GM12874 (cell line): ENCODE data around the gene AANAT.

Source experiments
- TF ChIP-seq, protein P1 (sequence below): IDR thresholded peaks from 2 replicates; pipeline ENCODE4 v1.5.1; 2011; ENCODE audit warnings: low read depth, mild to moderate bottlenecking, control low read depth, low read length, moderate library complexity; ENCODE audit not compliant: insufficient read depth

Gene AANAT

DNA sequence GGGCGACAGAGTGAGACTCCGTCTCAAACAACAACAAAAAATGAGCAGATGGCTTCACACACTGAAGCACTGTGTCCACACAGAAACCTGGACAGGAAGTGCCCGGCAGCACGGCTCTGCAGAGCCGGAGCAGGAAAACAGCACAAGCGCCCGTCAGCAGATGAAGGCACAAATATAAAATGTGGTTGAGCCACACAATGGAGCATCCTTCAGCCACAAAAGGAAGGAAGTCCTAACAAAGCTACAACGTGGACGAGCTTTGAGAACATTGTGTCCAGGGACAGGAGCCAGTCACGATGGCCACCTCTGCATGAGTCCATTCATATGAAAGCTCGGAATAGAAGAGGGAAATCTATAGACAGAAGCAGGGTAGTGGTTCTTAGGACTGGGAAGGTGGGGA, 18.2 kb downstream of the AANAT start:
- TF ChIP-seq, protein P1, sequence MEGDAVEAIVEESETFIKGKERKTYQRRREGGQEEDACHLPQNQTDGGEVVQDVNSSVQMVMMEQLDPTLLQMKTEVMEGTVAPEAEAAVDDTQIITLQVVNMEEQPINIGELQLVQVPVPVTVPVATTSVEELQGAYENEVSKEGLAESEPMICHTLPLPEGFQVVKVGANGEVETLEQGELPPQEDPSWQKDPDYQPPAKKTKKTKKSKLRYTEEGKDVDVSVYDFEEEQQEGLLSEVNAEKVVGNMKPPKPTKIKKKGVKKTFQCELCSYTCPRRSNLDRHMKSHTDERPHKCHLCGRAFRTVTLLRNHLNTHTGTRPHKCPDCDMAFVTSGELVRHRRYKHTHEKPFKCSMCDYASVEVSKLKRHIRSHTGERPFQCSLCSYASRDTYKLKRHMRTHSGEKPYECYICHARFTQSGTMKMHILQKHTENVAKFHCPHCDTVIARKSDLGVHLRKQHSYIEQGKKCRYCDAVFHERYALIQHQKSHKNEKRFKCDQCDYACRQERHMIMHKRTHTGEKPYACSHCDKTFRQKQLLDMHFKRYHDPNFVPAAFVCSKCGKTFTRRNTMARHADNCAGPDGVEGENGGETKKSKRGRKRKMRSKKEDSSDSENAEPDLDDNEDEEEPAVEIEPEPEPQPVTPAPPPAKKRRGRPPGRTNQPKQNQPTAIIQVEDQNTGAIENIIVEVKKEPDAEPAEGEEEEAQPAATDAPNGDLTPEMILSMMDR, result no peak

DNA sequence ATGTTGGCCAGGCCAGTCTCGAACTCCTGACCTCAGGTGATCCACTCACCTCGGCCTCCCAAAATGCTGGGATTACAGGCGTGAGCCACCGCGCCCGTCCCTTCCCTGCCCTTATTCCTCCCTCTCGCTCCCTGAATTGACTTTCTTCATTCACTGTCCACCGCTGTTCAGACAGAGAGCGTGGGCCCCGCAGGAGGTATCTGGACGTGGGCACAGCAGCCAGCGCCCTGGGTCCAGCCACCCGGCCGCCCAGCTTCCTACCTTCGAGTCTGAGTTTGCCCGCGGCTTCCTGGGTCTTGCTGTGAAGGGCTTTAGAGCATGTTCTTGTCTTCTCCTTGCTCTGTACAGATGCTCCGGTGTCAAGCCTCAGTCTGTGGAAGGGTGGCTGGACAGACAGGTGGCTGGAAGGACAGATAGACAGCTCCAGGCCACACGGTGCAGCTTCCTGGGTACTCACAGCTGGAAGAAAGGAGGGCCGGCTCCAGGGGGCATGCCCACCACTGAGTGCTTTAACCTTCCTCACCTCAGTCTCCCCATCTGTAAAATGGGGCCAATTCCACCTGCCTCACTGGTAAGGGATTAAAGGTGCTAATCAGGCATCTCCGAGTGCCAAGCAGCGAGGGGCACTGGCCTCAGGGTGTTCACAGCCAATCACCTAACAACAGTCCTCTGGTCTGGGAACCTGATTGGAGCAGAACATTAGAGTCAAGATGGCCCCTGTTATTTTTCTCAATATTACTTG, 20.2 kb downstream of the AANAT start:
- TF ChIP-seq, protein P1, result no peak

DNA sequence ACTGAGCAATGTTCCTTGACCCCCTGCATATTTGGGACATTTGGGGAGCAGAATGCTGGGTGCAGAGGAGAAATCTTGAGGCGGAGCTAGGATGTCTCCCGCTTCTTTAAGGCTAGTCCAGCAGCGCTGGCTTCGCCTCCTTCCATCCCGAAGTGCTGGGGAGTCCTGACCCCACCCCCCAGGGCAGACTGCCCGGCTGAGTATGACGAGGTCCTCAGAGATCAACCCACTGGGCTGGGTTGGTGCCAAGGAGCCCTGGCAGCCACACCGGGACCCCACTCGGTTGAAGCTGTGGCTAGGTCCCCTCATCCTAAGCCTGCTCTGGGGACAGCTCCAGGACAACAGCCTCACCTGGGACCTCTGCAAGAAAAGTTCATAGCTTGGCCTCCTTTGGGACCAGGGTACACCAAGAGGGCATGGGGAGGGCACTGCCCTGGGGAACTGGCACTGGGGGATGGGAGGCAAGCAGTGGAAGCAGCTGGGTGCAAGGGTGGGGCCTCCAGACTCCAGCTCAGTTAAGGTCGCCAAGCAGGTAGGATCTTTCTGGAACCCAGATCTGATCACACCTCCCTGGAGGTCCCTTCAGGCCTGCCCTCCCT, 22.8 kb downstream of the AANAT start:
- TF ChIP-seq, protein P1, result no peak

- TF ChIP-seq, protein P1, result no peak
Observed at GRCh38 chr17:76491271-76492122, 24.1 kb downstream of the AANAT start.

GRCh38 chr17:76492123-76492988, 25.0 kb downstream of the AANAT start:
- TF ChIP-seq, protein P1, result no peak

DNA sequence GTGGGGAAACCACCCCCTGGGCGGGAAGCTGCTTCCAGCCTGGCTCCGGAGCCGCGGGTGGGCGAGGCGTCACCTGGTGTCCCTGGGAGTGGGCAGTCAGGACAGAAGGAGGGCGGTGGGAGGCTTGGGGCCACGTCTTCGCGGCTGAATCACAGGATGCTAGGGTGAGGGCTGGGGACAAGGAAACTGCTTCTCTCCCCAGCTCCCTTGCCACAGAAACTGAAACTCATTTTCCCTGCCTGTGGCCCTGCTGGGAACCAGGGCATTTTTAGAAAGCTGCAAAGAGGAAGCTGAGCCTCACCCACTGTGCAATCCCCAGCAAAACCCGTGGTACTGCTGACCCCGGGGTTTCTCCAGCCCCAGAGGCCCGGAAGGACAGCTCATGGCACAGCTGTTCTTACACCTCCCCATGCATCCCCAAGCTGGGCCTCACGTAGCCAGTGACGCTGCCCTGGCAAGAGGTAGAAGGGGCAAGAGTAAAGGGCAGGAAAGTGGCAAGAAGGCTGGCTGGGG, 25.6 kb downstream of the AANAT start:
- TF ChIP-seq, protein P1, result no peak
